Progenitor cell of endocrine pancreas (in vitro differentiated cells): ENCODE results near the gene MRTO4. TPM values are rescaled to one million over a fixed set of nuclear protein-coding genes. Genes with fewer than 3 reads are reported as not detected.

Experiments
- DNase-seq: peaks from one replicate; pipeline ENCODE4 v3.0.0; 2021; ENCODE audit warnings: low spot score; ENCODE audit not compliant: unreplicated experiment
- H3K27ac Mint-ChIP-seq: 2 replicates; pipeline ENCODE4 v1.8.0; 2021; ENCODE audit warnings: mild to moderate bottlenecking, moderate library complexity, mixed read lengths
- H3K27me3 Mint-ChIP-seq: 2 replicates; pipeline ENCODE4 v1.8.0; 2021; ENCODE audit warnings: mixed read lengths
- H3K36me3 Mint-ChIP-seq: 2 replicates; pipeline ENCODE4 v1.8.0; 2022; ENCODE audit warnings: mixed read lengths; ENCODE audit not compliant: insufficient read depth
- H3K4me1 Mint-ChIP-seq: 2 replicates; pipeline ENCODE4 v1.8.0; 2021; ENCODE audit warnings: low read depth, mixed read lengths
- H3K4me3 Mint-ChIP-seq: 2 replicates; pipeline ENCODE4 v1.8.0; 2021; ENCODE audit warnings: low read depth, mild to moderate bottlenecking, moderate library complexity, mixed read lengths
- H3K9me3 Mint-ChIP-seq: 2 replicates; pipeline ENCODE4 v1.8.0; 2021; ENCODE audit warnings: low read depth, mixed read lengths
- CTCF ChIP-seq: fragments of 200-600 bp; sonication (generic); IDR thresholded peaks from one replicate; pipeline ENCODE4 v1.5.0; 2021; ENCODE audit warnings: antibody characterized with exemption, mild to moderate bottlenecking; ENCODE audit not compliant: unreplicated experiment
- total RNA-seq: library from RNA; stranded (reverse); gene quantifications from 2 replicates; pipeline ENCODE4 v1.2.1, GENCODE V29; 2021

MRTO4 gene
- total RNA-seq, 1 donor from 2014 or later, result 27.8 TPM

- peaks cover 27% of the 10 kb centered on the region for H3K36me3 Mint-ChIP-seq
- H3K4me1 Mint-ChIP-seq, result peaks cover 9% of the 10 kb centered on the region
- no peaks in the 10 kb centered on the region for H3K9me3 Mint-ChIP-seq
- no peak for TF ChIP-seq CTCF
- no peak overlapping the region for H3K4me3 Mint-ChIP-seq
- no peak overlapping the region for H3K27ac Mint-ChIP-seq
- H3K27me3 Mint-ChIP-seq, result no peaks in the 10 kb centered on the region
- no peak for DNase-seq
These were observed 56.3 kb downstream of the MRTO4 start for GRCh38 chr1:19307794-19308508.

- Mint-ChIP-seq H3K4me3 (no peak overlapping the region), H3K27me3 (no peaks in the 10 kb centered on the region), H3K9me3 (no peaks in the 10 kb centered on the region), H3K27ac (no peak overlapping the region), H3K36me3 (peaks cover 25% of the 10 kb centered on the region), H3K4me1 (peaks cover 14% of the 10 kb centered on the region)
- no peak for DNase-seq
- TF ChIP-seq CTCF, result no peak
These were observed 56.9 kb downstream of the MRTO4 start for GRCh38 chr1:19308509-19308907.

GRCh38 chr1:19309123-19309813 lies 57.7 kb downstream of the MRTO4 start:
- Mint-ChIP-seq H3K4me3 (no peak overlapping the region), H3K27ac (no peak overlapping the region), H3K4me1 (peaks cover 15% of the 10 kb centered on the region), H3K27me3 (no peaks in the 10 kb centered on the region), H3K9me3 (no peaks in the 10 kb centered on the region), H3K36me3 (peaks cover 22% of the 10 kb centered on the region)
- no peak for DNase-seq
- no peak for TF ChIP-seq CTCF

Other genes with a start within 250 kb of the MRTO4 start
- gene UBR4, start 41.5 kb upstream of the MRTO4 start, total RNA-seq, result 153 and 155 TPM in 2 replicates
- 61.9 and 66.7 TPM in 2 replicates for gene EMC1, start 281 bp upstream of the MRTO4 start, total RNA-seq
- gene AKR7A3, start 37.0 kb downstream of the MRTO4 start, total RNA-seq, result 2.1 and 2.7 TPM in 2 replicates
- 53.7 and 55.8 TPM in 2 replicates for gene AKR7A2, start 60.3 kb downstream of the MRTO4 start, total RNA-seq
- 25.7 and 26.7 TPM in 2 replicates for gene SLC66A1, start 60.5 kb downstream of the MRTO4 start, total RNA-seq
- 189 and 211 TPM in 2 replicates for gene CAPZB, start 233.7 kb downstream of the MRTO4 start, total RNA-seq